CD8-positive, alpha-beta memory T cell (primary cell): Measurements from ENCODE around the gene OTUB1. TPM values are rescaled to one million over a fixed set of nuclear protein-coding genes. Genes with fewer than 3 reads are reported as not detected.

Experiments used
- CTCF ChIA-PET: fragments of 350-600 bp; sonication (Branson Sonifier 250); formaldehyde crosslinking; loops from one replicate; lab custom pipeline; 2021; ENCODE audit warnings: antibody characterized with exemption; lab: Charles Lee
- POLR2A ChIA-PET: fragments of 350-600 bp; sonication (Branson Sonifier 250); formaldehyde crosslinking; loops from one replicate; lab custom pipeline; 2021; ENCODE audit warnings: antibody characterized with exemption; lab: Charles Lee
- DNase-seq, 5 donors: peaks; one replicate each; pipeline versions ENCODE4 v3.0.0 to v3.0.0-alpha.2; 2020 to 2022; ENCODE audit warnings: mixed read lengths in 1 of 5
- H3K27ac ChIP-seq: one replicate; pipeline ENCODE4 v1.7.0; 2013; ENCODE audit warnings: low read depth, mild to moderate bottlenecking, low read length, moderate library complexity
- H3K27me3 ChIP-seq: 2 replicates; pipeline ENCODE4 v1.7.0; 2013; ENCODE audit warnings: low read length, mild to moderate bottlenecking; ENCODE audit not compliant: insufficient read depth, poor library complexity, severe bottlenecking
- H3K36me3 ChIP-seq: 2 replicates; pipeline ENCODE4 v1.7.0; 2013; ENCODE audit warnings: mild to moderate bottlenecking, low read length, moderate library complexity; ENCODE audit not compliant: insufficient read depth
- H3K4me1 ChIP-seq: 2 replicates; pipeline ENCODE4 v1.7.0; 2013; ENCODE audit warnings: mild to moderate bottlenecking, low read length, moderate library complexity; ENCODE audit not compliant: insufficient read depth
- H3K4me3 ChIP-seq: 2 replicates; pipeline ENCODE4 v1.7.0; 2013; ENCODE audit warnings: mild to moderate bottlenecking, low read length
- H3K9me3 ChIP-seq: 2 replicates; pipeline ENCODE4 v1.7.0; 2013; ENCODE audit warnings: mild to moderate bottlenecking, low read length
- H3K27ac Mint-ChIP-seq, 8 donors: one replicate each; pipeline ENCODE4 v1.8.0; 2020 to 2021; ENCODE audit warnings: mixed read lengths in 8 of 8, mild to moderate bottlenecking in 6 of 8, inconsistent platforms in 3 of 8, moderate library complexity in 3 of 8
- H3K27me3 Mint-ChIP-seq, 2 donors: one replicate each; pipeline ENCODE4 v1.8.0; 2020 to 2021; ENCODE audit warnings: mixed read lengths in 2 of 2, mild to moderate bottlenecking in 1 of 2, moderate library complexity in 1 of 2
- H3K36me3 Mint-ChIP-seq, 3 donors: one replicate each; pipeline ENCODE4 v1.8.0; 2020 to 2021; ENCODE audit warnings: mixed read lengths in 3 of 3, inconsistent platforms in 1 of 3, mild to moderate bottlenecking in 1 of 3
- H3K4me1 Mint-ChIP-seq, 3 donors: one replicate each; pipeline ENCODE4 v1.8.0; 2020 to 2021; ENCODE audit warnings: mixed read lengths in 3 of 3, inconsistent platforms in 1 of 3, mild to moderate bottlenecking in 1 of 3
- H3K4me3 Mint-ChIP-seq, 7 donors: one replicate each; pipeline ENCODE4 v1.8.0; 2020 to 2021; ENCODE audit warnings: mixed read lengths in 7 of 7, mild to moderate bottlenecking in 6 of 7, moderate library complexity in 4 of 7, inconsistent platforms in 2 of 7
- H3K9me3 Mint-ChIP-seq, 5 donors: one replicate each; pipeline ENCODE4 v1.8.0; 2020 to 2022; ENCODE audit warnings: mixed read lengths in 5 of 5, mild to moderate bottlenecking in 3 of 5, moderate library complexity in 2 of 5, inconsistent platforms in 1 of 5
- polyA plus RNA-seq: library from polyadenylated mRNA; unstranded; fragments of 300-500 nt; fragmentation: Illumina TruSeq; gene quantifications from one replicate; pipeline ENCODE4 v1.2.3, GENCODE V29; 2021
- total RNA-seq, 2 experiments: library from RNA; stranded (reverse); gene quantifications; one replicate each; pipeline ENCODE4 v1.2.3, GENCODE V29; 2021

OTUB1 gene
- total and polyA plus RNA-seq, 3 experiments from 2014 or later = 75.8 to 135 (median 85.0) TPM

GRCh38 chr11:64014356-64014755, 28.1 kb downstream of the OTUB1 start:
- Mint-ChIP-seq H3K9me3 (peaks cover 0 to 3% (median 0%) of the 10 kb centered on the region in 5 donors), H3K36me3 (peaks cover 0 to 14% (median 0%) of the 10 kb centered on the region in 3 donors), H3K4me1 (no peaks in the 10 kb centered on the region), H3K27ac (no peak overlapping the region), H3K27me3 (peaks cover 0 to 4% of the 10 kb centered on the region in 2 donors), H3K4me3 (no peak overlapping the region)
- no peaks in the 10 kb centered on the region for H3K36me3 ChIP-seq
- DNase-seq = no peak
- H3K9me3 ChIP-seq = no peaks in the 10 kb centered on the region
- no peak overlapping the region for H3K27ac ChIP-seq
- H3K4me1 ChIP-seq = no peaks in the 10 kb centered on the region
- no peak overlapping the region for H3K4me3 ChIP-seq
- H3K27me3 ChIP-seq = no peaks in the 10 kb centered on the region
- POLR2A ChIA-PET = no interaction called here
- CTCF ChIA-PET = interaction anchor here (1.7 kb wide), 1 partner anchor 14 kb away, joined by 5 read pairs; no protein-coding TSS in a partner anchor

- Mint-ChIP-seq H3K27ac (no peak overlapping the region), H3K9me3 (peaks cover 0 to 3% (median 0%) of the 10 kb centered on the region in 5 donors), H3K36me3 (peaks cover 0 to 9% (median 0%) of the 10 kb centered on the region in 3 donors), H3K27me3 (peaks cover 0 to 4% of the 10 kb centered on the region in 2 donors), H3K4me3 (no peak overlapping the region), H3K4me1 (no peaks in the 10 kb centered on the region)
- no peaks in the 10 kb centered on the region for H3K9me3 ChIP-seq
- no peaks in the 10 kb centered on the region for H3K36me3 ChIP-seq
- no peak overlapping the region for H3K27ac ChIP-seq
- no peaks in the 10 kb centered on the region for H3K27me3 ChIP-seq
- H3K4me3 ChIP-seq = no peak overlapping the region
- H3K4me1 ChIP-seq = no peaks in the 10 kb centered on the region
- no peak for DNase-seq
- ChIA-PET POLR2A (no interaction called here), CTCF (interaction anchor here (1.1 to 1.7 kb wide), 2 partner anchors 15 kb away, joined by 5 read pairs; no protein-coding TSS in a partner anchor)
Observed at GRCh38 chr11:64015510-64015909, 29.3 kb downstream of the OTUB1 start.

- Mint-ChIP-seq H3K27me3 (peaks cover 0 to 2% of the 10 kb centered on the region in 2 donors), H3K4me1 (no peaks in the 10 kb centered on the region), H3K36me3 (peaks cover 0 to 2% (median 0%) of the 10 kb centered on the region in 3 donors), H3K4me3 (no peak overlapping the region), H3K27ac (no peak overlapping the region), H3K9me3 (peaks cover 0 to 2% (median 0%) of the 10 kb centered on the region in 5 donors)
- H3K9me3 ChIP-seq = no peaks in the 10 kb centered on the region
- H3K36me3 ChIP-seq = no peaks in the 10 kb centered on the region
- no peak overlapping the region for H3K4me3 ChIP-seq
- no peaks in the 10 kb centered on the region for H3K4me1 ChIP-seq
- H3K27me3 ChIP-seq = no peaks in the 10 kb centered on the region
- no peak for DNase-seq
- ChIA-PET CTCF (interaction anchor here (1.1 kb wide), 1 partner anchor 16 kb away, joined by 5 read pairs; no protein-coding TSS in a partner anchor), POLR2A (no interaction called here)
- H3K27ac ChIP-seq = no peak overlapping the region
Observed at GRCh38 chr11:64015935-64016845, 30.0 kb downstream of the OTUB1 start.

GRCh38 chr11:64017945-64018224, 31.6 kb downstream of the OTUB1 start:
- CTCF ChIA-PET = no interaction called here

GRCh38 chr11:64018310-64018709, 32.1 kb downstream of the OTUB1 start:
- Histone ChIP-seq H3K36me3 (no peaks in the 10 kb centered on the region), H3K4me3 (no peak overlapping the region), H3K27me3 (no peaks in the 10 kb centered on the region), H3K4me1 (no peaks in the 10 kb centered on the region), H3K27ac (no peak overlapping the region), H3K9me3 (no peaks in the 10 kb centered on the region)
- Mint-ChIP-seq H3K4me1 (no peaks in the 10 kb centered on the region), H3K27ac (no peak overlapping the region), H3K9me3 (no peaks in the 10 kb centered on the region), H3K27me3 (peaks cover 0 to 1% of the 10 kb centered on the region in 2 donors), H3K36me3 (no peaks in the 10 kb centered on the region), H3K4me3 (no peak overlapping the region)
- ChIA-PET CTCF (no interaction called here), POLR2A (no interaction called here)
- DNase-seq = no peak

More at GRCh38 chr11:64017945-64018224, 31.6 kb downstream of the OTUB1 start:
- Histone ChIP-seq H3K27me3 (no peaks in the 10 kb centered on the region), H3K4me1 (no peaks in the 10 kb centered on the region), H3K4me3 (no peak overlapping the region), H3K9me3 (no peaks in the 10 kb centered on the region), H3K27ac (no peak overlapping the region), H3K36me3 (no peaks in the 10 kb centered on the region)
- no peak overlapping the region for H3K27ac Mint-ChIP-seq
- no peak overlapping the region for H3K4me3 Mint-ChIP-seq
- peaks cover 0 to 1% of the 10 kb centered on the region in 2 donors for H3K27me3 Mint-ChIP-seq
- POLR2A ChIA-PET = no interaction called here
- no peaks in the 10 kb centered on the region for H3K9me3 Mint-ChIP-seq
- H3K36me3 Mint-ChIP-seq = no peaks in the 10 kb centered on the region
- no peaks in the 10 kb centered on the region for H3K4me1 Mint-ChIP-seq
- DNase-seq = no peak

GRCh38 chr11:64019106-64020037, 33.1 kb downstream of the OTUB1 start:
- ChIA-PET CTCF (interaction anchor here (2.8 kb wide), 1 partner anchor 19 kb away, joined by 7 read pairs; no protein-coding TSS in a partner anchor), POLR2A (no interaction called here)
- DNase-seq = no peak
- no peaks in the 10 kb centered on the region for H3K9me3 Mint-ChIP-seq
- no peaks in the 10 kb centered on the region for H3K36me3 Mint-ChIP-seq
- no peaks in the 10 kb centered on the region for H3K4me1 ChIP-seq
- H3K27ac Mint-ChIP-seq = no peak overlapping the region
- H3K27ac ChIP-seq = no peak overlapping the region
- H3K4me3 Mint-ChIP-seq = no peak overlapping the region
- no peaks in the 10 kb centered on the region for H3K27me3 ChIP-seq
- no peaks in the 10 kb centered on the region for H3K27me3 Mint-ChIP-seq
- H3K4me3 ChIP-seq = no peak overlapping the region
- no peaks in the 10 kb centered on the region for H3K9me3 ChIP-seq
- H3K36me3 ChIP-seq = no peaks in the 10 kb centered on the region
- no peaks in the 10 kb centered on the region for H3K4me1 Mint-ChIP-seq

- POLR2A ChIA-PET = no interaction called here
- Mint-ChIP-seq H3K27ac (no peak overlapping the region), H3K36me3 (no peaks in the 10 kb centered on the region), H3K27me3 (no peaks in the 10 kb centered on the region), H3K4me3 (no peak overlapping the region), H3K4me1 (no peaks in the 10 kb centered on the region), H3K9me3 (no peaks in the 10 kb centered on the region)
- Histone ChIP-seq H3K9me3 (no peaks in the 10 kb centered on the region), H3K27me3 (no peaks in the 10 kb centered on the region), H3K27ac (no peak overlapping the region), H3K4me1 (no peaks in the 10 kb centered on the region), H3K4me3 (no peak overlapping the region), H3K36me3 (no peaks in the 10 kb centered on the region)
- no peak for DNase-seq
- CTCF ChIA-PET = interaction anchor here (2.8 kb wide), 1 partner anchor 21 kb away, joined by 7 read pairs; no protein-coding TSS in a partner anchor
Observed at GRCh38 chr11:64020976-64021756, 34.9 kb downstream of the OTUB1 start.
